OCI-LY7 (cell line): Measurements from ENCODE around the gene DHRS9. TPM values are rescaled to one million over a fixed set of nuclear protein-coding genes. Genes with fewer than 3 reads are reported as not detected.

ENCODE experiments used
- BruUV-seq: library from RNA; stranded (reverse); fragments of 400-500 nt; replicated peaks from 2 replicates; lab custom pipeline; 2021; lab: Mats Ljungman, UMichigan
- CTCF ChIA-PET: fragments of 300-600 bp; sonication (Branson Sonifier 250); formaldehyde crosslinking; loops from one replicate; lab custom pipeline; 2022; ENCODE audit warnings: antibody characterized with exemption; ENCODE audit not compliant: unreplicated experiment; lab: Charles Lee
- POLR2A ChIA-PET: fragments of 300-600 bp; sonication (Branson Sonifier 250); formaldehyde crosslinking; loops from one replicate; lab custom pipeline; 2022; ENCODE audit warnings: antibody characterized with exemption; lab: Charles Lee
- DNase-seq: peaks from one replicate; pipeline ENCODE4 v3.0.0-alpha.2; 2015; ENCODE audit warnings: low spot score
- H2AFZ ChIP-seq: fragments of 200-600 bp; sonication (generic), shearing (Covaris generic); 2 replicates; pipeline ENCODE4 v1.6.1; 2014; ENCODE audit warnings: mild to moderate bottlenecking, antibody characterized with exemption, low read length, moderate library complexity
- H3K27ac ChIP-seq: fragments of 200-600 bp; sonication (generic); 2 replicates; pipeline ENCODE4 v1.5.1; 2014; ENCODE audit warnings: mixed run types, low read depth, mild to moderate bottlenecking, moderate library complexity, low read length, inconsistent platforms; ENCODE audit not compliant: poor library complexity, severe bottlenecking
- H3K36me3 ChIP-seq: fragments of 200-600 bp; sonication (generic); 2 replicates; pipeline ENCODE4 v1.6.1; 2014; ENCODE audit warnings: mild to moderate bottlenecking, antibody characterized with exemption, low read length, moderate library complexity, mixed read lengths; ENCODE audit not compliant: insufficient read depth
- H3K4me1 ChIP-seq: fragments of 200-600 bp; sonication (generic); 2 replicates; pipeline ENCODE4 v1.5.1; 2014; ENCODE audit warnings: mild to moderate bottlenecking, low read length; ENCODE audit not compliant: insufficient read depth, poor library complexity, severe bottlenecking
- H3K4me2 ChIP-seq: fragments of 200-600 bp; sonication (generic); 2 replicates; pipeline ENCODE4 v1.6.1; 2014; ENCODE audit warnings: mild to moderate bottlenecking, low read length
- H3K4me3 ChIP-seq: fragments of 200-600 bp; sonication (generic); 2 replicates; pipeline ENCODE4 v1.5.1; 2014; ENCODE audit warnings: mild to moderate bottlenecking, low read depth, low read length; ENCODE audit not compliant: poor library complexity, severe bottlenecking
- H3K79me2 ChIP-seq: fragments of 200-600 bp; sonication (generic); 2 replicates; pipeline ENCODE4 v1.6.1; 2016; ENCODE audit warnings: low read depth, mild to moderate bottlenecking, low read length, moderate library complexity, mixed read lengths; ENCODE audit not compliant: insufficient read depth
- H3K9me2 ChIP-seq: fragments of 200-600 bp; sonication (generic); 2 replicates; pipeline ENCODE4 v1.6.1; 2016; ENCODE audit warnings: mild to moderate bottlenecking, low read length, mixed read lengths; ENCODE audit not compliant: insufficient read depth
- H3K9me3 ChIP-seq: fragments of 200-600 bp; sonication (generic); 2 replicates; pipeline ENCODE4 v1.6.1; 2014; ENCODE audit warnings: mild to moderate bottlenecking, mixed run types, low read length, mixed read lengths
- H4K20me1 ChIP-seq: fragments of 200-600 bp; sonication (generic); 2 replicates; pipeline ENCODE4 v1.6.1; 2014; ENCODE audit warnings: mild to moderate bottlenecking, antibody characterized with exemption, low read length, moderate library complexity, mixed read lengths; ENCODE audit not compliant: insufficient read depth
- EZH2phosphoT487 ChIP-seq: fragments of 200-600 bp; sonication (generic); IDR thresholded peaks from 2 replicates; pipeline ENCODE4 v1.6.1; 2018; ENCODE audit warnings: low read depth, borderline replicate concordance, mild to moderate bottlenecking, mixed run types, antibody characterized with exemption, low read length, moderate library complexity, mixed read lengths
- intact Hi-C: fragments of 100-400 bp; cut with micrococcal nuclease; formaldehyde crosslinking; loops from one replicate; pipeline ENCODE4 v1.10.0; 2022; ENCODE audit not compliant: unreplicated experiment
- total RNA-seq, 2 experiments: library from RNA; depleted of rRNA in 1 of 2; stranded (reverse); fragments of >200 nt in 1 of 2; shearing (Covaris generic) in 1 of 2; gene quantifications; 2 replicates each; pipeline ENCODE4 v1.2.3, GENCODE V29; 2014 to 2022
- TF ChIP-seq, protein P1 (sequence below): fragments of 200-600 bp; sonication (generic); conservative IDR thresholded peaks from 2 replicates; pipeline ENCODE4 v1.5.1; 2014; ENCODE audit warnings: mild to moderate bottlenecking, antibody characterized with exemption, low read length, moderate library complexity, mixed read lengths

DHRS9 gene
- total RNA-seq, 2 experiments from 2014 or later = 0.59 TPM; not detected in 1

GRCh38 chr2:169069833-169070232 lies 470 bp downstream of the DHRS9 start:
- no peak for TF ChIP-seq EZH2phosphoT487
- TF ChIP-seq, protein P1, sequence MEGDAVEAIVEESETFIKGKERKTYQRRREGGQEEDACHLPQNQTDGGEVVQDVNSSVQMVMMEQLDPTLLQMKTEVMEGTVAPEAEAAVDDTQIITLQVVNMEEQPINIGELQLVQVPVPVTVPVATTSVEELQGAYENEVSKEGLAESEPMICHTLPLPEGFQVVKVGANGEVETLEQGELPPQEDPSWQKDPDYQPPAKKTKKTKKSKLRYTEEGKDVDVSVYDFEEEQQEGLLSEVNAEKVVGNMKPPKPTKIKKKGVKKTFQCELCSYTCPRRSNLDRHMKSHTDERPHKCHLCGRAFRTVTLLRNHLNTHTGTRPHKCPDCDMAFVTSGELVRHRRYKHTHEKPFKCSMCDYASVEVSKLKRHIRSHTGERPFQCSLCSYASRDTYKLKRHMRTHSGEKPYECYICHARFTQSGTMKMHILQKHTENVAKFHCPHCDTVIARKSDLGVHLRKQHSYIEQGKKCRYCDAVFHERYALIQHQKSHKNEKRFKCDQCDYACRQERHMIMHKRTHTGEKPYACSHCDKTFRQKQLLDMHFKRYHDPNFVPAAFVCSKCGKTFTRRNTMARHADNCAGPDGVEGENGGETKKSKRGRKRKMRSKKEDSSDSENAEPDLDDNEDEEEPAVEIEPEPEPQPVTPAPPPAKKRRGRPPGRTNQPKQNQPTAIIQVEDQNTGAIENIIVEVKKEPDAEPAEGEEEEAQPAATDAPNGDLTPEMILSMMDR = no peak
- intact Hi-C loops = no loop called here
- H3K4me3 ChIP-seq = no peak overlapping the region
- no peak for DNase-seq
- H4K20me1 ChIP-seq = no peaks in the 10 kb centered on the region
- no peaks in the 10 kb centered on the region for H3K9me2 ChIP-seq
- H3K9me3 ChIP-seq = no peaks in the 10 kb centered on the region
- H3K79me2 ChIP-seq = no peaks in the 10 kb centered on the region
- H2AFZ ChIP-seq = no peak overlapping the region
- H3K4me2 ChIP-seq = no peak overlapping the region
- CTCF ChIA-PET = no interaction called here
- BruUV-seq = no TSS peak
- no peaks in the 10 kb centered on the region for H3K36me3 ChIP-seq
- POLR2A ChIA-PET = no interaction called here
- no peaks in the 10 kb centered on the region for H3K4me1 ChIP-seq
- H3K27ac ChIP-seq = no peak overlapping the region

DNA sequence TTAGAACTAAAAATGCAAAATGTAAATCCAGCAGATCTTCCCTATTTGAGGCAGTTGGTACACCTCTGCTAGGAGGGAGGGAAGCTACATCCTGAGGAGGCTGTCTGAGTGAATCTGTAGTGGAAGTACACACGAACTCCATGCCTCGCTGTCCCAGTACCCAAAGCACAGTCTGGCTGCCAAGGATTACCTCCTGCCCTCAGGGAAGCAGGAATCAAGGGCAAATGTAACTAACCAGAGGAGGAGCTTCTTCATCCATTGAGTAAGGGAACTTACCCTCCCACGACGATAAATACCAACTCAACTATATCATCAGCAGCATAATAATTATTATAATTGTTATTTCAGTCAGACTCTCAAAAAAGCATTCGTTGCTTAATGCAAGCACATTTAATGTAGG lies 2.1 kb downstream of the DHRS9 start:
- CTCF ChIA-PET = no interaction called here
- Histone ChIP-seq H2AFZ (no peak overlapping the region), H4K20me1 (no peaks in the 10 kb centered on the region), H3K4me1 (no peaks in the 10 kb centered on the region), H3K27ac (no peak overlapping the region), H3K9me3 (no peaks in the 10 kb centered on the region), H3K4me2 (no peak overlapping the region), H3K4me3 (no peak overlapping the region), H3K79me2 (no peaks in the 10 kb centered on the region), H3K9me2 (no peaks in the 10 kb centered on the region), H3K36me3 (no peaks in the 10 kb centered on the region)
- POLR2A ChIA-PET = interaction anchor here (0.9 kb wide), 1 partner anchor 32 kb away, joined by 3 read pairs; no protein-coding TSS in a partner anchor
- BruUV-seq = no TSS peak
- TF ChIP-seq, protein P1 = no peak
- TF ChIP-seq EZH2phosphoT487 = no peak
- intact Hi-C loops = no loop called here
- no peak for DNase-seq

DNA sequence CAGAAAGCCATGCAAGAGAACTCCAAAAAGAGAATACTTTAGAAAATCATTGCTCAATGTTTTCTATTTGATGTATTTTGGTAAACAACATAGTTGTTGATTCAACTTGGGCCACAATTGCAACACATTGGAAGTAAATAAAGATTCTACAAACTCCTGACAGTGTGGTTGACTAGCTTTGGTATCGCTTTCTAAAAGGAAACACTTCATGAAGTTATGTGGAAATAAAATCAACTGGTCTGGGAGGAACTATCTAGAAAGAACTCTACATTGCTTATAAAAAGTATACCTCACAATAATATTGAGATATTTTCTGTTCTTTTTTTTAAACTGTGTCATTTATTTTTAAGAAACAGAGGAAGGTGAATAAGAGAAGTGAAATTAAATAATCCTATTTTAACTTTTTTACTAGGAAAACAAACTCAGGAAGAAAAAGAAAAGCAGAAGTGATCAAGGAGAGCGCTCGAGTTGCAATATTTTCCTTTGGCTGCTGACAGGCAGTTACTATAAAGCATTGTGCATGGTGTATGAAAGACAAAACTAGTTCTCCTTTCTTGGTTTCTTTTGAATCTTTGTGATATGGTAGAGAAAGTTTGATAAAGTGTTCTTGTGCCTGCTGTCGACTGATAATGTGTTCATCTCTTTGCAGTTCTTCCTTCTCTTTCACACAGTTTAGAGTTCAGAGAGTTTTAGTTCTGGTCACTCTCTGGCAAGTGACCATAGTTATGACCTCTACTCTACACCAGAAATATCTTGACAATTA lies 3.0 kb downstream of the DHRS9 start:
- Histone ChIP-seq H2AFZ (no peak overlapping the region), H4K20me1 (no peaks in the 10 kb centered on the region), H3K36me3 (no peaks in the 10 kb centered on the region), H3K4me2 (no peak overlapping the region), H3K9me3 (no peaks in the 10 kb centered on the region), H3K9me2 (no peaks in the 10 kb centered on the region), H3K4me1 (no peaks in the 10 kb centered on the region), H3K27ac (no peak overlapping the region), H3K4me3 (no peak overlapping the region), H3K79me2 (no peaks in the 10 kb centered on the region)
- POLR2A ChIA-PET = no interaction called here
- no TSS peak for BruUV-seq
- intact Hi-C loops = no loop called here
- no peak for TF ChIP-seq EZH2phosphoT487
- TF ChIP-seq, protein P1 = no peak
- CTCF ChIA-PET = no interaction called here
- DNase-seq = no peak
